Muscle layer of duodenum (tissue), 2 donors: Measurements from ENCODE around the gene THOC6.

Source experiments
- H3K27ac ChIP-seq: one replicate; pipeline ENCODE4 v1.7.0; 2013; ENCODE audit warnings: mild to moderate bottlenecking, low read length
- H3K27me3 ChIP-seq: one replicate; pipeline ENCODE4 v1.7.0; 2013; ENCODE audit warnings: low read depth, mild to moderate bottlenecking, control low read depth, low read length
- H3K36me3 ChIP-seq, 2 donors: one replicate each; pipeline ENCODE4 v1.7.0; 2013; ENCODE audit warnings: low read length in 2 of 2, control low read depth in 1 of 2, mild to moderate bottlenecking in 1 of 2; ENCODE audit not compliant: insufficient read depth in 2 of 2, control insufficient read depth in 1 of 2
- H3K4me1 ChIP-seq, 2 donors: one replicate each; pipeline ENCODE4 v1.7.0; 2013; ENCODE audit warnings: low read length in 2 of 2, mild to moderate bottlenecking in 2 of 2, control low read depth in 1 of 2, moderate library complexity in 1 of 2; ENCODE audit not compliant: insufficient read depth in 2 of 2, control insufficient read depth in 1 of 2
- H3K4me3 ChIP-seq, 2 donors: one replicate each; pipeline ENCODE4 v1.7.0; 2013; ENCODE audit warnings: low read length in 2 of 2, low read depth in 1 of 2, mild to moderate bottlenecking in 1 of 2
- H3K9me3 ChIP-seq, 2 donors: one replicate each; pipeline ENCODE4 v1.7.0; 2013; ENCODE audit warnings: low read length in 2 of 2, control low read depth in 1 of 2, mild to moderate bottlenecking in 1 of 2; ENCODE audit not compliant: control insufficient read depth in 1 of 2
- donor health status: healthy.

THOC6 gene

DNA sequence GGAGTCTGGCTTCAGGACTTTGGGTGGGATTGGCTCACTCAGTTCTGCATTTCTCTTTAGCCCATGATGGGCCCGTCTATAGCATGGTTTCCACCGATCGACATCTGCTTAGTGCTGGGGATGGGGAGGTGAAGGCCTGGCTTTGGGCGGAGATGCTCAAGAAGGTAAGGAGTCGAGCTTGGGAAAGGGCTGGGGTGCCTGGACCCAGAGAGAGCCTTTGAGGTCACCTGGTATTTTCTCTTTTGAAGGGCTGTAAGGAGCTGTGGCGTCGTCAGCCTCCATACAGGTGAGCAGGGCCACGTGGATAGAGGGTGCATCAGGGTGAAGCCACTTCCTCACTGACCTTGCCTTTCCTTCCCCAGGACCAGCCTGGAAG lies 2.2 kb downstream of the THOC6 start:
- Histone ChIP-seq H3K4me1 (peaks cover 15 to 39% of the 10 kb centered on the region in 2 donors), H3K27ac (no peak overlapping the region), H3K4me3 (no peak overlapping the region), H3K9me3 (no peaks in the 10 kb centered on the region), H3K36me3 (peaks cover 15 to 31% of the 10 kb centered on the region in 2 donors), H3K27me3 (peaks cover 21% of the 10 kb centered on the region)

DNA sequence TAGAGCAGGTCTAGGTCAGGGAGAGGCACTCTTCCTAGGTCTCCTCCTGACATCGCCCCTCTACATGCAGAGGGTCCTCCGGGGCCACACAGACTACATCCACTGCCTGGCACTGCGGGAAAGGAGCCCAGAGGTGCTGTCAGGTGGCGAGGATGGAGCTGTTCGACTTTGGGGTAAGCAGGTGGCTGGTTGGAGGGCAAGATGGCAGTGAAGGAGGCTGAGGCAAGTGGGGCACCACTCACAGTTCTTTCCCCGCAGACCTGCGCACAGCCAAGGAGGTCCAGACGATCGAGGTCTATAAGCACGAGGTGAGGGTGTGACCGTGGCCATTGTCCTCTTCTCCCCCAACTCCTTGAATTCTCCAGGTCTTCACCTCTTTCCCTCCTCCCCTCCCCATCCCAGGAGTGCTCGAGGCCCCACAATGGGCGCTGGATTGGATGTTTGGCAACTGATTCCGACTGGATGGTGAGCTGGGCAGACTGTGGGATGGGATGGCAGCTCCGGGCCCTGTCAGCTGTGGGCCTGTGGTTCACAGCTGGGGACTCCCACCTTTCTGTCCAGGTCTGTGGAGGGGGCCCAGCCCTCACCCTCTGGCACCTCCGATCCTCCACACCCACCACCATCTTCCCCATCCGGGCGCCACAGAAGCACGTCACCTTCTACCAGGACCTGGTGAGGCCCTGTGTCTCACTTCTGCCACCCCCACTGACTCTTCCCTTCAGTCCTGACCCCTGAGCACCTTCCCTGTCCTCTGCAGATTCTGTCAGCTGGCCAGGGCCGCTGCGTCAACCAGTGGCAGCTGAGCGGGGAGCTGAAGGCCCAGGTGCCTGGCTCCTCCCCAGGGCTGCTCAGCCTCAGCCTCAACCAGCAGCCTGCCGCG lies 3.0 kb downstream of the THOC6 start:
- Histone ChIP-seq H3K9me3 (no peaks in the 10 kb centered on the region), H3K4me3 (no peak overlapping the region), H3K27me3 (peaks cover 21% of the 10 kb centered on the region), H3K27ac (no peak overlapping the region), H3K36me3 (peaks cover 12 to 23% of the 10 kb centered on the region in 2 donors), H3K4me1 (peaks cover 15 to 34% of the 10 kb centered on the region in 2 donors)

DNA sequence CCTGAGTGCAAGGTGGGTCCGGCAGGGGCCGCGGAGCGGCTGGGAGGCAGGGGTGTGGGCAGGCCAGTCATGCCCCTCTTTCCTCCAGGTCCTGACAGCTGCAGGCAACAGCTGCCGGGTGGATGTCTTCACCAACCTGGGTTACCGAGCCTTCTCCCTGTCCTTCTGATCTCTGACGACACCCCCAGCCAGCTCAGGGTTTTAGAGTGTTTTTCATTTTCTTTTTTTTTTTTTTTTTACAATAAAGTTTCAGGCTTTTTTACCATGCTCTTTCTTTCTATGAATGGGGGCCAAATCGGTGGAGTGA lies 3.6 kb downstream of the THOC6 start:
- Histone ChIP-seq H3K4me3 (no peak overlapping the region), H3K27ac (no peak overlapping the region), H3K27me3 (peaks cover 21% of the 10 kb centered on the region), H3K36me3 (peaks cover 12 to 19% of the 10 kb centered on the region in 2 donors), H3K9me3 (no peaks in the 10 kb centered on the region), H3K4me1 (peaks cover 9 to 29% of the 10 kb centered on the region in 2 donors)

DNA sequence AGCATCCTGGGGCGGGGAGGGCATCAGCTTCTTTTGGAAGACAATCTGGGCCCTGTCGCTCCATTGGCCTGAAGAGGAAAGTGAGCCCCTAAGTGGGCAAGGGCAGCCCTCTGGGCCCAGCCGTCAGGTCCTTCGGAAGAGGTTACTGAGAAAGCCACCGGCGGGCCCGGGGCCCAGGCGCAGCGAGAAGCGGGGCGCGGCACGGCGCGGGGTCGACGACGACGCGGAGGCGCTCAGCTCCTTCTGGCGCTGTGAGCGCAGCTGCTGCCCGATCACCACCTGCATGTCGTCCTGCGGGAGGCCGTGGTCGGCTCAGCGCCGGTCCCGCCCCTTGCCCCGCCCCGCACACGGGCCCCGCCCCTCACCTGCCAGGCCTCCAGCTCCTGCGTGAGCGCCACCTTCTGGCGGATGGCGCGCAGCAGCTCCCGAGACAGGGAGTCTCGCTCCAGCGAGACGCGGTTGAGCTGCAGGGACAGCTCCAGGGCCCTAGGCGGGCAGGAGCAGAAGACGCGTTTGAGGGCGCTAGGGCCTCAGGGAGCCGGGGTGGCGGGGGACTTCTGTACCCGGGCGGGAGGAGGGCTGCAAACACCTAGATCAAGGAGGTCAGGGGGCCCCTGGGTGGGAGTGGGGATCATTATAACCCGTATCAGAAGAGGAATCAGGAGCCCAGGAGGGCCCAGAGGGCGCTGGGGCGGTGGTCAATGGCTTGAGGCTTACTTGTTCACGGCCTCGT lies 4.3 kb downstream of the THOC6 start:
- Histone ChIP-seq H3K9me3 (no peaks in the 10 kb centered on the region), H3K27ac (no peak overlapping the region), H3K36me3 (peaks cover 12 to 14% of the 10 kb centered on the region in 2 donors), H3K4me3 (no peak overlapping the region), H3K27me3 (peaks cover 21% of the 10 kb centered on the region), H3K4me1 (peaks cover 2 to 22% of the 10 kb centered on the region in 2 donors)

DNA sequence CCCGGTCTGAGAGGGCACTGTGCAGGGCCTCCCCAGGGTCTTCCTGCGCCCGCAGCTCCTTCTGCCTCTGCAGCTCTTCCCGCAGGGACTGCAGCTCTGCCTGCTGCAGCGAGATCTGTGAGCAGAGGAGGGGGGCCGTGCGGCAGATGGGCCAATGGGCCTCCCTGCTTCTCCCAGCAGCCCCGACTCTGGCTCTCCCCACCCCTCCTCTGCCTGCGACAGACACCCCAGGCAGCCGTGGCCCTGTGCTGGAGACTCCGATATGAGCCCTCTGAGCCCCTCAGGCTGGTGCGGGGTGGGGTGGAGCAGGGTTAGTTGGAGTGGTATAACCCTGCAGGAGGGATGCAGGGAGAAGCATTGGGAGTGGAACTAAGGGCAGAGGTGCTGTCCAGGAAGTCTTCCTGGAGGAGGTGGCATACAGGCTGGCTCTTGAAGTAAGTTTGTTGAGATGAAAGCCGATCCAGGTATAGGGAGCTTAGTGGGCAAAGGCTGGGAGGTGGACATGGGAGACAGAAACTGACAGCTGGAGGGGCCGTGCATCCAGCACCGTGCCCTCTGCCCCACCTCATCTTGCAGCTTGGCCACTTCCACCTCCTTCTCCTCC lies 5.0 kb downstream of the THOC6 start:
- Histone ChIP-seq H3K4me1 (peaks cover 0 to 16% of the 10 kb centered on the region in 2 donors), H3K27me3 (peaks cover 21% of the 10 kb centered on the region), H3K36me3 (peaks cover 12 to 14% of the 10 kb centered on the region in 2 donors), H3K9me3 (no peaks in the 10 kb centered on the region), H3K4me3 (no peak overlapping the region), H3K27ac (no peak overlapping the region)

DNA sequence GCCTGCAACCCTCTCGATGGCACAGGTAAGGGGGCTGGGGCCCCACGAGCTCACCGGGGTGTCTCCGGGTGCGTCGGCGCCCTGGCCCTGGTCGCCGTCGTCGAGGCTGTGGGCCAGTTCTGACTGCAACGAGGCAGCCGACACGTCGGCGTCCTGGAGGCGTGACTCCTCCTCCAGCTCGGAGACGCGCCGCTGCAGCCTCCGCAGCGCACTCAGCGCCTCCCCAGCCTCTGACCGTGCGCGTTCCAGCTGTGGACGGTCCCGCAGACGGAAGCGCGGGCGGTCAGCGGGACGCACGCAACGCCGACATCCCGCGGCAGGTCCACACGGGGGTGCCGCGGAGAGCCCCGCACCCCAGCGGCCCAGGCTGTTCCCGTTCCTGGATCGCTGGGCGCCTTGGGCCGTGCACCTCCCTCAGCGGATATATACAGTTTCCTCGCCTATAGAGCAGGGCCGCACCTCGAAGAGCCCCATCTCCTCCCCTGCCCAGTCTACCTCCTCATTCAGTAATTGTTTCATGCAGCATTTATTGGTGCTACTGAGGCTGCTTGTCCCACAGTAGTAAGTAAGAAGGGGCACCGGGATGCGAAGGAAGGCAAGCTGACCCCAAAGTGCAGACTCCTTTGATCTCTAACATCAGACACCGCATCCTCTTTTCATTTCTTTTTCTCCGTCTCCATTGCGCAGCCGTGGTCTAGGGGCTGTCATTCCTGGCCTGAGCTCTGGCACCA lies 5.8 kb downstream of the THOC6 start:
- H3K27me3 ChIP-seq = peaks cover 21% of the 10 kb centered on the region
- no peaks in the 10 kb centered on the region for H3K9me3 ChIP-seq
- peaks cover 12 to 14% of the 10 kb centered on the region in 2 donors for H3K36me3 ChIP-seq
- peaks cover 0 to 16% of the 10 kb centered on the region in 2 donors for H3K4me1 ChIP-seq
- H3K27ac ChIP-seq = no peak overlapping the region
- peak overlapping the region in 1 of 2 donors; percentile 38 for H3K4me3 ChIP-seq

DNA sequence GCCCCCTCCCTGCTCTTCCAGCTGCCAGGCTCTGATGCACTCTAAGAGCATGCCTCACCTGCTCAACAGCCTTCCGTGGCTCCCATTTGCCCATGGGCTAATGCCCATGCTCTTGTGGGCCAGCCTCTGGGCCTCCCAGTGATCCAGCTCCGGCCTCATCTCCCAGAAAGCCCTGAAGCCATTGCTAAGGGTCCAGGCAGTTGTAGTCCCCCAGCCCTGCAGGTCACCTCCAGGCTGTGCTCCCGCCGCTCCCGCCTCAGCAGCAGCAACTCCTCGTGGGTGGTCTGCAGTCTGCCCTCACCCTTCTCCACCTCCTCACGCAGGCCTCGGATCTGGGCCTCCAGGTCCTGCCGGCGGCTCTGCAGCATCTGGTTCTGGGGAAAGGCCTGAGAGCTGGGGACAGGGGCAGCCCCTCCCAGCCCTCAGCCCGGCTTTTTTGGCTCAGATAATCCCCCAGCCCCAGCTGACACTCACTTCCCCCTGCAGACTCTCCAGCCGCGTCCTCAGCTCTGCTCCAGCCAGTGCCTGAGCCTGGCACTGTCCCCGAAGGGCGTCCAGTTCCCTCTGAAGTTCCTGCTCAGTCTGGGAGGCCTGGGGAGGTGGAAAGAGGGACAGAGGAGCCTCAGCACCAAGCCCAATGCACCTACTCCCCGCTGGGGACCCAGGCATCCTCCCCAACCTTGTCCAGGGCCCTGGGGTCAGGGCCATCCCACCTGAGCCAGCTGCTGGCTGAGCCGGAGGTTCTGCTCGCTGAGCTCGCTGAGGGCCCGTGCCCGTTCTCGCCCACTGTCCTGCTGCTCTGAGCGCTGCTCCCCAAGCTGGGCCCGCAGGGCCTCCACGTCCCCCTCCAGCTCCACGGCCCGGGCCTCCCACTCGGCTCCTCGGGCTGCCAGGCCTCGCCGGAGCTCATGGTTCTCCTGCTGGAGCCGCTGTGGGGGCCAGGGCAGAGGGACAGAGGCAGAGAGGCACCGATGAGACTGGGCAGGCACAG lies 6.7 kb downstream of the THOC6 start:
- H3K36me3 ChIP-seq = peaks cover 12 to 14% of the 10 kb centered on the region in 2 donors
- H3K4me1 ChIP-seq = peaks cover 0 to 16% of the 10 kb centered on the region in 2 donors
- H3K9me3 ChIP-seq = no peaks in the 10 kb centered on the region
- peaks cover 24% of the 10 kb centered on the region for H3K27me3 ChIP-seq
- H3K4me3 ChIP-seq = no peak overlapping the region
- no peak overlapping the region for H3K27ac ChIP-seq

DNA sequence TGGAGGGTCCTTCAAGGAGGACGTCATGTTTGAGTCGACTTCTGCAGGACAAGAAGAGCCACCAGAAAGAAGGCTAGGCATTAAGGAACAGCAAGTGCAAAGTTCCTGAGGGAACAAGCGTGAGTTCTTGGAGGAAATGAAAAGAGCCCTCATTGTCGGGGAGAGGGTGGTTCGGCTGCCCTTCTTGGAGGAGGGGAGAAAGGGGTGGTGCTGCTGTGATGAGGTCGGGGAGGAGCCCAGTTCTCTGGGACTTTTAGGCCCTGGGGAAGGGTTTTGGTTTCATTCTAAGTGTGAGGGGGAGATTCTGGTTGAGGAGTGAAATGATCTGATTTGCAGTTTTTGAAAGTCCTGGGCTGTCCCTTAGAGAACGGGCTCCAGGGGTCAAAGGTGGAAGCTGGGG lies 8.8 kb downstream of the THOC6 start:
- H3K4me1 ChIP-seq = peaks cover 0 to 20% of the 10 kb centered on the region in 2 donors
- H3K27me3 ChIP-seq = peaks cover 42% of the 10 kb centered on the region
- H3K27ac ChIP-seq = no peak overlapping the region
- H3K4me3 ChIP-seq = no peak overlapping the region
- no peaks in the 10 kb centered on the region for H3K36me3 ChIP-seq
- H3K9me3 ChIP-seq = no peaks in the 10 kb centered on the region

DNA sequence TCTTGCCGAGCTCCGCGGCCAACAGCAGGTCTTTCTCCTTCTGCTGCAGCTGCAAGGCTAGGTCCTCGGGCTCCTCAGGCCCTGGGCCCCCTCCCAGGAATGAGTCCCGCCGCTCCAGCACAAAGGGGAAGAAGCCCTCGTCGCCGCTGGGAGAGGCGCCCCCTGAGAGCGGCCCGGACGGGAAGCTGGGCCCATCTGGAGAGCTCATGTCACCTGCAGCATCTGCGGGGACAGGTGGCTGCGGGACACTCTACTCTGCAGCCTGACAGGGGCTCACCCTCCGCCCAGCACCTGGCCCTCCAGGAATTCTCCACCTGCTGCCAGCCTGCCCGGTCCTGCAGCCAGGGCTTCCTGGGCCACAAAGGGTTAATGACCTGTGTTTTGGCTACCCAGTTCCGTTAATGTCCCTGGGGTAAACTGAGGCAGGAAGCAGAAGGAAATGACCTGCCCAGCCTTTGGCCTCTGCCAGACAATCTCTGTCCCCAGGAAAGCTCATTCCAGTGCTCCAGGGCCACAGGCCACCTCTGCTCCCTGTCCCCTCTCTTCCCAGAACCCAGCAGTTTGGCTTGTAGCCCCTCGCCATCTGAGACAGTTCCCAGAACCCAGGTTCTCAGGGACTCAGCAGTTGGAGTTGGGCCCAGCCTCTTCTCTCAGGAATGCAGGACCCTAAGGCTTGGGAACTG lies 11.6 kb downstream of the THOC6 start:
- Histone ChIP-seq H3K9me3 (no peaks in the 10 kb centered on the region), H3K4me3 (peak overlapping the region in 1 of 2 donors; percentile 33), H3K27ac (no peak overlapping the region), H3K27me3 (peaks cover 35% of the 10 kb centered on the region), H3K4me1 (peaks cover 0 to 4% of the 10 kb centered on the region in 2 donors), H3K36me3 (no peaks in the 10 kb centered on the region)
